Naive thymus-derived CD4-positive, alpha-beta T cell (primary cell): Measurements from ENCODE around the gene MGLL. TPM values are rescaled to one million over a fixed set of nuclear protein-coding genes. Genes with fewer than 3 reads are reported as not detected.

Source experiments
- ATAC-seq: fragments of 150-1000 bp; cut with Tn5 transposase; 2 replicates; pipeline ENCODE4 v1.10.0; 2021; ENCODE audit warnings: mild to moderate bottlenecking, moderate library complexity
- CTCF ChIA-PET: fragments of 350-600 bp; sonication (Branson Sonifier 250); formaldehyde crosslinking; loops from one replicate; lab custom pipeline; 2021; ENCODE audit warnings: antibody characterized with exemption; lab: Charles Lee
- POLR2A ChIA-PET: fragments of 350-600 bp; sonication (Branson Sonifier 250); formaldehyde crosslinking; loops from one replicate; lab custom pipeline; 2021; ENCODE audit warnings: antibody characterized with exemption, inconsistent platforms; lab: Charles Lee
- DNase-seq, 9 donors: peaks; one replicate each; pipeline versions ENCODE4 v3.0.0 to v3.0.0-alpha.2; 2020 to 2022; ENCODE audit warnings: mixed read lengths in 1 of 9
- H3K27ac ChIP-seq: one replicate; pipeline ENCODE4 v1.7.0; 2013; ENCODE audit warnings: mild to moderate bottlenecking, low read depth, low read length, moderate library complexity
- H3K27me3 ChIP-seq, 2 donors: one replicate each; pipeline ENCODE4 v1.7.0; 2013; ENCODE audit warnings: low read length in 2 of 2, mild to moderate bottlenecking in 2 of 2, moderate library complexity in 2 of 2; ENCODE audit not compliant: control insufficient read depth in 2 of 2, insufficient read depth in 2 of 2
- H3K36me3 ChIP-seq, 3 experiments: 1 replicate in 2 of 3; 2 replicates in 1 of 3; pipeline ENCODE4 v1.7.0; 2013; ENCODE audit warnings: low read length in 3 of 3, mild to moderate bottlenecking in 3 of 3, moderate library complexity in 1 of 3; ENCODE audit not compliant: insufficient read depth in 3 of 3, control insufficient read depth in 2 of 3
- H3K4me1 ChIP-seq, 2 donors: one replicate each; pipeline ENCODE4 v1.7.0; 2013; ENCODE audit warnings: low read length in 2 of 2, mild to moderate bottlenecking in 2 of 2, moderate library complexity in 1 of 2; ENCODE audit not compliant: control insufficient read depth in 2 of 2, insufficient read depth in 2 of 2
- H3K4me3 ChIP-seq: 2 replicates; pipeline ENCODE4 v1.7.0; 2013; ENCODE audit warnings: mild to moderate bottlenecking, low read length
- H3K9me3 ChIP-seq, 3 experiments: 1 replicate in 2 of 3; 2 replicates in 1 of 3; pipeline ENCODE4 v1.7.0; 2013; ENCODE audit warnings: low read length in 3 of 3; ENCODE audit not compliant: control insufficient read depth in 2 of 3
- H3K27ac Mint-ChIP-seq, 9 donors: one replicate each; pipeline ENCODE4 v1.8.0; 2020 to 2022; ENCODE audit warnings: mixed read lengths in 9 of 9, mild to moderate bottlenecking in 8 of 9, moderate library complexity in 5 of 9, inconsistent platforms in 2 of 9
- H3K27me3 Mint-ChIP-seq, 5 donors: one replicate each; pipeline ENCODE4 v1.8.0; 2021 to 2022; ENCODE audit warnings: mixed read lengths in 5 of 5, mild to moderate bottlenecking in 1 of 5
- H3K36me3 Mint-ChIP-seq, 5 donors: one replicate each; pipeline ENCODE4 v1.8.0; 2020 to 2022; ENCODE audit warnings: mixed read lengths in 5 of 5, mild to moderate bottlenecking in 3 of 5, inconsistent platforms in 1 of 5
- H3K4me1 Mint-ChIP-seq, 7 donors: one replicate each; pipeline ENCODE4 v1.8.0; 2020 to 2022; ENCODE audit warnings: mixed read lengths in 7 of 7, mild to moderate bottlenecking in 3 of 7, inconsistent platforms in 1 of 7
- H3K4me3 Mint-ChIP-seq, 10 donors: one replicate each; pipeline ENCODE4 v1.8.0; 2020 to 2022; ENCODE audit warnings: mild to moderate bottlenecking in 10 of 10, mixed read lengths in 10 of 10, moderate library complexity in 6 of 10, inconsistent platforms in 2 of 10
- H3K9me3 Mint-ChIP-seq, 11 donors: one replicate each; pipeline ENCODE4 v1.8.0; 2020 to 2022; ENCODE audit warnings: mixed read lengths in 11 of 11, mild to moderate bottlenecking in 4 of 11, inconsistent platforms in 1 of 11, moderate library complexity in 1 of 11
- intact Hi-C, 2 donors: fragments of 100-400 bp; cut with micrococcal nuclease; formaldehyde crosslinking; loops; one replicate each; pipeline ENCODE4 v1.15.1; 2023
- polyA plus RNA-seq, 2 donors: library from polyadenylated mRNA; unstranded; fragments of 300-500 nt; fragmentation: Illumina TruSeq; gene quantifications; one replicate each; pipeline ENCODE4 v1.2.3, GENCODE V29; 2021
- total RNA-seq, 6 experiments: library from RNA in 5 of 6; stranded (reverse) in 5 of 6; gene quantifications; 1 replicate in 5 of 6; 2 replicates in 1 of 6; pipeline ENCODE4 v1.2.3 and lab custom pipeline; 2021 to 2026

The MGLL gene
- total and polyA plus RNA-seq, 7 experiments from 2014 or later: 1.0 to 6.0 (median 2.1) TPM; not detected in 2

GRCh38 chr3:127732879-127733350 lies 89.4 kb downstream of the MGLL start:
- H3K27me3 ChIP-seq: no peaks in the 10 kb centered on the region
- H3K4me3 ChIP-seq: no peak overlapping the region
- peaks cover 0 to 6% (median 0%) of the 10 kb centered on the region in 7 donors for H3K4me1 Mint-ChIP-seq
- CTCF ChIA-PET: no interaction called here
- no peaks in the 10 kb centered on the region for H3K9me3 ChIP-seq
- intact Hi-C loops: no loop called here
- no peak overlapping the region for H3K4me3 Mint-ChIP-seq
- DNase-seq (no peak), ATAC-seq (no peak)
- H3K4me1 ChIP-seq: no peaks in the 10 kb centered on the region
- H3K27ac ChIP-seq: no peak overlapping the region
- H3K9me3 Mint-ChIP-seq: no peaks in the 10 kb centered on the region
- no peaks in the 10 kb centered on the region for H3K36me3 Mint-ChIP-seq
- POLR2A ChIA-PET: no interaction called here
- no peak overlapping the region for H3K27ac Mint-ChIP-seq
- peaks cover 11 to 33% (median 17%) of the 10 kb centered on the region in 5 donors for H3K27me3 Mint-ChIP-seq
- H3K36me3 ChIP-seq: no peaks in the 10 kb centered on the region

GRCh38 chr3:127732303-127732702 lies 90.0 kb downstream of the MGLL start:
- POLR2A ChIA-PET: no interaction called here
- CTCF ChIA-PET: no interaction called here
- H3K27me3 Mint-ChIP-seq: peaks cover 11 to 33% (median 17%) of the 10 kb centered on the region in 5 donors
- intact Hi-C loops: no loop called here
- H3K4me1 Mint-ChIP-seq: peaks cover 0 to 6% (median 0%) of the 10 kb centered on the region in 7 donors
- ATAC-seq (no peak), DNase-seq (no peak)
- H3K9me3 Mint-ChIP-seq: no peaks in the 10 kb centered on the region
- no peak overlapping the region for H3K27ac Mint-ChIP-seq
- Histone ChIP-seq H3K4me1 (no peaks in the 10 kb centered on the region), H3K9me3 (no peaks in the 10 kb centered on the region), H3K27ac (no peak overlapping the region), H3K4me3 (no peak overlapping the region), H3K36me3 (no peaks in the 10 kb centered on the region), H3K27me3 (no peaks in the 10 kb centered on the region)
- H3K4me3 Mint-ChIP-seq: no peak overlapping the region
- H3K36me3 Mint-ChIP-seq: no peaks in the 10 kb centered on the region

DNA sequence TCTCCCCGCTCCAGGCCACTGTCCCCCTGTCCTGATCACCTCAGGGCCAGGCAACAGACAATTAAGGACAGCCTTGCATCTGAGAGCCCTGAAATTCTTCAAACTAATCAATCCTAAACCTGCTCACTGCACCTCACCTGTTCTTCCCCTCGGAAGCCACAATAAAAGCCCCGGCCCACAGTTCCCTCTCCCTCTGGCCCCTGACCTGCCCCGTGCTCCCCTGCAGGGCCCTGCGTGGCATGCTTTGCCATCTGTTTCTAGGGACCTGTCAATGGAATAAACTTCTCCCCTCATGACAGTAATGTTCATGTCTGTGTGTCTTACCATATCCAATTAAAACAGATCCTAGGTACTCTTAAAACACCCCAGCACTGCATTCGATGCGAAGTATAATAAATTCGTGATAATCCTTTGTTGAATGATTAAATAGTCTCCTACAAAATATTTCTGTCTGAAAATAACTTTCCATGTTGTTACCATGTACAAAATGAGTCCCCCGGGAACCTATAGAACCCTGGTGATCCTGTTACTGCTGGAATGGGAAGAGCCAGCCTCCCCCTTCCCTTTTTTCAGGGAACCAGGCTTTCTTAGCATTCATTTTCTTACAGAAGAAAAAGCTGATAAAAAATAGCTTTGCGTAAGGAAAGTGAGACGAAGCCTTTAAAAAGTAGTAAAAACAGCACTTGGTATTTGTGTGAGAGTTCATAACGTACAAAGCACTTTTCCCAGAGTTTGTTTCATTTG lies 90.6 kb downstream of the MGLL start:
- peaks cover 11 to 36% (median 17%) of the 10 kb centered on the region in 5 donors for H3K27me3 Mint-ChIP-seq
- no peak overlapping the region for H3K27ac Mint-ChIP-seq
- intact Hi-C loops: no loop called here
- Histone ChIP-seq H3K27ac (no peak overlapping the region), H3K9me3 (no peaks in the 10 kb centered on the region), H3K27me3 (no peaks in the 10 kb centered on the region), H3K36me3 (no peaks in the 10 kb centered on the region), H3K4me1 (no peaks in the 10 kb centered on the region), H3K4me3 (no peak overlapping the region)
- H3K4me3 Mint-ChIP-seq: no peak overlapping the region
- no peaks in the 10 kb centered on the region for H3K36me3 Mint-ChIP-seq
- ChIA-PET CTCF (no interaction called here), POLR2A (no interaction called here)
- ATAC-seq (no peak), DNase-seq (no peak)
- no peaks in the 10 kb centered on the region for H3K9me3 Mint-ChIP-seq
- H3K4me1 Mint-ChIP-seq: peaks cover 0 to 6% (median 0%) of the 10 kb centered on the region in 7 donors

DNA sequence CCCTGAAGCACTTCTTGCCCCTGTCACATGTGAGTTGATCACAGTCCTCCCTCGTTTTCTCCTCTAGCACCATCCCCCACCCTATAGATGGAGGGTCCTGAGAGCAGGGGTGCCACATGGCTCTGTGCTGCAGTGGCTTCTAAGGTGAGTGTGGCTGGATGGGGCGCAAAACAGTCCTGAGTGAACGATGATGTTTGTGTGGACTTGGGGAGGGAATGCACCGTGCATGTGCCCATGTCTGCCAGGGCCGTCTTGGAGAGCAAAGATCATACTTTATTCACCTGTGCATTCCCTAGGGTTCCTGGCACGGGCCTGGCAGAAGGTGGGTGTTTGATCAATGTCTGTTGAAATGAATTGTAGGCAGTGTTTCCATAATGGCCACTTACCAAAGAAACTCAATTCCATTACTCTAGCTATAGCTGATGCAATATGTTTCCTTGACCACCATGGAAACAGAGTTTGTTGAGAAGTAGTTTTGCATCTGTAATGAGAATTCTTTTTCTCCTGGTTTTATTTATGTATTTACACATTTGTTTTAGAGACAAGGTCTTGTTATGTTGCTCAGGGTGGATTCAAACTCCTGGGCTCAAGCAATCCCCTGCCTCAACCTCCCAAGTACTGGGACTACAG lies 91.5 kb downstream of the MGLL start:
- no peak overlapping the region for H3K4me3 Mint-ChIP-seq
- no peaks in the 10 kb centered on the region for H3K36me3 Mint-ChIP-seq
- H3K27me3 ChIP-seq: no peaks in the 10 kb centered on the region
- peaks cover 0 to 6% (median 0%) of the 10 kb centered on the region in 7 donors for H3K4me1 Mint-ChIP-seq
- POLR2A ChIA-PET: no interaction called here
- no peaks in the 10 kb centered on the region for H3K4me1 ChIP-seq
- DNase-seq: no peak
- no peak overlapping the region for H3K27ac ChIP-seq
- no peaks in the 10 kb centered on the region for H3K9me3 ChIP-seq
- CTCF ChIA-PET: no interaction called here
- H3K36me3 ChIP-seq: no peaks in the 10 kb centered on the region
- intact Hi-C loops: no loop called here
- no peak overlapping the region for H3K4me3 ChIP-seq
- peaks cover 11 to 34% (median 19%) of the 10 kb centered on the region in 5 donors for H3K27me3 Mint-ChIP-seq
- H3K9me3 Mint-ChIP-seq: no peaks in the 10 kb centered on the region
- ATAC-seq: no peak
- H3K27ac Mint-ChIP-seq: no peak overlapping the region

DNA sequence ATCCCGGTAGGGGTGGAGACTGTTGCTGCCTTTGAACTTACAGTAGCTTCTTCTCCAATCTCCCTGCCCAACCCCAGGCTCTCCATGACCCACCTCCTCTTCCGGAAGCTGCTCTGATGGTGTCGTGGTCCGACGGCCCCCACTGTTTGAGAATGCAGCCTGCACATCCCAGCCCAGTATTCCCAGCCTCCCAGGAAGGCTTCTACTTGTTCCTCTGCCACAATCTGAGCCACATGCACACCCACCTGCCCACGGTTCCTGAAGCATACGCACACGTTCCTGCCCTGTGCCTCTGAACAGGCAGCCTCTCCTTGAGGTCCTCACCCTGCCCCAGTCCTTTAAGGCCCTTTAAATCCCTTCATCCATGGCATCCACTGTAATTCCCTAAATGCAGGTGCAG lies 92.1 kb downstream of the MGLL start:
- no peaks in the 10 kb centered on the region for H3K9me3 Mint-ChIP-seq
- H3K27ac Mint-ChIP-seq: no peak overlapping the region
- H3K36me3 Mint-ChIP-seq: no peaks in the 10 kb centered on the region
- H3K27ac ChIP-seq: no peak overlapping the region
- no peaks in the 10 kb centered on the region for H3K4me1 ChIP-seq
- H3K27me3 ChIP-seq: no peaks in the 10 kb centered on the region
- H3K27me3 Mint-ChIP-seq: peaks cover 16 to 31% (median 25%) of the 10 kb centered on the region in 5 donors
- DNase-seq (no peak), ATAC-seq (no peak)
- no peak overlapping the region for H3K4me3 ChIP-seq
- no peaks in the 10 kb centered on the region for H3K36me3 ChIP-seq
- intact Hi-C loops: no loop called here
- H3K9me3 ChIP-seq: no peaks in the 10 kb centered on the region
- CTCF ChIA-PET: no interaction called here
- POLR2A ChIA-PET: no interaction called here
- no peak overlapping the region for H3K4me3 Mint-ChIP-seq
- H3K4me1 Mint-ChIP-seq: peaks cover 0 to 6% (median 0%) of the 10 kb centered on the region in 7 donors

DNA sequence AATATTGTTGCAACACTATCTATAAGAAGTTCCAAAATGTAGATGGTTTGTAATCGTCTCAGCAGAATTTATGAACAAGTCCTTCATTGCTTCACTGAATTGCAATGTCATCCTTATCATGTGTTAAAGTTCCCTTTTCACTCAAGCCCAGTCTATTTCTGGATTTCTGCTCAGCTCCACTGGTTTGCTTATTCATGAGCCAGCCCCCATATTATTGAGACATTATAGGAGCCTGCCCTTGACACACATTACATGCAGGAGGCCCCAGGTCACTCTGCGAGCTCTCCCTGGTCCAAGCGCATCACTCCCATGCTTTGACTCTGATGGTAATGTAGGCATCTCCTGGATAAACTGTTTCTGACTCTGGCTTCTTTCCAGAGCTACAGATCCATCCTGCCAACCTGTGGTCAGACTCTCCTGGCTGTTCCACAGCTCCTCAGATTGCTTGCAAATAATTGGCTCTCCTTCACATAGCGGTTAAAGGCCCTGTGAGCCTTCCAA lies 92.7 kb downstream of the MGLL start:
- Histone ChIP-seq H3K27me3 (no peaks in the 10 kb centered on the region), H3K4me3 (no peak overlapping the region), H3K4me1 (no peaks in the 10 kb centered on the region), H3K9me3 (no peaks in the 10 kb centered on the region), H3K36me3 (no peaks in the 10 kb centered on the region), H3K27ac (no peak overlapping the region)
- Mint-ChIP-seq H3K4me1 (peaks cover 0 to 2% (median 0%) of the 10 kb centered on the region in 7 donors), H3K36me3 (no peaks in the 10 kb centered on the region), H3K27me3 (peaks cover 19 to 36% (median 26%) of the 10 kb centered on the region in 5 donors), H3K27ac (no peak overlapping the region), H3K9me3 (peaks cover 0 to 1% (median 0%) of the 10 kb centered on the region in 11 donors), H3K4me3 (no peak overlapping the region)
- ChIA-PET POLR2A (no interaction called here), CTCF (no interaction called here)
- intact Hi-C loops: no loop called here
- no peak for DNase-seq
- peak; percentile 84 for ATAC-seq
